Posterior vena cava (tissue), 2 donors: ENCODE results near the gene RBM45. TPM values are rescaled to one million over a fixed set of nuclear protein-coding genes. Genes with fewer than 3 reads are reported as not detected.

Experiments
- DNase-seq: peaks from one replicate; pipeline ENCODE4 v3.0.0-alpha.2; 2020; ENCODE audit warnings: low spot score
- intact Hi-C, 2 donors: fragments of 100-400 bp; cut with DNase I; formaldehyde crosslinking; loops; one replicate each; pipeline versions ENCODE4 v1.14.1 to v1.14.2; 2022 to 2023
- total RNA-seq, 2 donors: library from RNA; stranded (reverse); fragmentation: NEBNext Ultra II Directional; extraction: Animal tissue kit (Norgen Biotek cat#: 25700); gene quantifications; one replicate each; pipeline ENCODE4 v1.2.1, GENCODE V29; 2021
- donor health status: DM: yes; HTN: yes; CAD: no.
- donor health status: DM: yes; HTN: yes; CAD: no.

The RBM45 gene
- total RNA-seq, 2 donors from 2014 or later = 11.3 to 13.9 TPM

DNA sequence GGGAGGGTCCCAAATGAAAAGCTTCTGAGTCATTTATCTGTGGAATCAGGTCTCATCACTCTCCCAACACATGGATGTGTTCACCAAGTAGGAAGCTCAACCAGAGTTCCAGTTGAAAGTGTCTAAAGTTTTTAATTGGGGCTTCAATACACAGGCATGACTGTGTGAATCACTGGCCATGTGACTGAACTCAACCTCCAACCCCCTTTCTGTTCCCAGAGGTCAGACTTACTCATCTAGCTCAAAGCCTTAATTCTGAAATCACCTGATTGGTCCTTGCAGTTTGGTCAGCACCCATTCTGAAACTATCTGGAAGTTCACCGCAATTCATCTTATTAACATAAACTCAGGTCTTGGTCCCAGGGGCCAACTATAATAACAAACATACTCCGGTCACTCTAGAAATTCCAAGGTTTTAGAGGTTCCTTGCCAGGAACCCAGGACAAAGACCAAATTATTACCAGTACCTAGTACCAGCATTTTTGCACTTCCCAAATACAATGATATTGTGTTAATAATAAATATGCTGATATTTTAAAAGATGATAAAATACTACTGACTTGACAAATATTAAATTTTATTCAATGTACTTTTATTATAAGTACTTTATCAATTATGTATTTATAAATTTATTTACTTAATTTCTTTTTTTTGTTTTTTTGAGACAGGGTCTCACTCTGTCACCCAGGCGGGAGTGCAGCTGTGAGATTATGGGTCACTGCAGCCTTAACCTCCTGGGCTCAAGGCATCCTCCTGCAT is 10.7 kb upstream of the RBM45 start:
- DNase-seq = no peak
- intact Hi-C loops = no loop called here

- DNase-seq = no peak
- intact Hi-C loops = no loop called here
Measured at GRCh38 chr2:178105566-178105965, 6.7 kb upstream of the RBM45 start.

GRCh38 chr2:178106053-178106452 is 6.2 kb upstream of the RBM45 start:
- intact Hi-C loops = no loop called here
- no peak for DNase-seq

- DNase-seq = no peak
- intact Hi-C loops = no loop called here
Measured at GRCh38 chr2:178108176-178108575, 4.1 kb upstream of the RBM45 start.

DNA sequence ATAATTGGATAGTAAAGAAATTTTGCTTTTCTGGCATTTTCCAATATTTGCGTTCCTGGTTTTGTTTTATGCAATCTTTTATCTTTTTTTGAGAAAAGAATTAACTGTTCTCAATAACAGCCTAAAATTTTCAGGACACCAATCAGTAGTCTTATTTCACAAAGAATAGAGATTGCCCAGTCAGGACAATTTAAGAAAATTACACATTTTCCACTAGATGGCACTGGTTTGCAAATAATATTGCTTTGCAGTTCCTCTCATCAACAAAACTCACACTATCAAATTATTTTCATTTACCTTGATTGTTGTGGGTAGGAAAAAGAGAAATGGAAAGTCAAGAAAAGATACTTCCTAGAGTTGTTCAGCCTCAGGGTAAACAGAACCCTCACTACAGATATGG is 2.4 kb upstream of the RBM45 start:
- intact Hi-C loops = loop anchor here (5.0 to 10.0 kb wide), 2 partner anchors 305 to 662 kb away; no protein-coding TSS in a partner anchor
- no peak for DNase-seq

- no peak for DNase-seq
- intact Hi-C loops = loop anchor here (5.0 to 10.0 kb wide), 2 partner anchors 304 to 662 kb away; no protein-coding TSS in a partner anchor
Measured at GRCh38 chr2:178110681-178111080, 1.6 kb upstream of the RBM45 start.

GRCh38 chr2:178111743-178112142 is 494 bp upstream of the RBM45 start:
- intact Hi-C loops = loop anchor here (5.0 to 10.0 kb wide), 2 partner anchors 303 to 661 kb away; no protein-coding TSS in a partner anchor

GRCh38 chr2:178114462-178114861 is 2.2 kb downstream of the RBM45 start:
- no peak for DNase-seq
- intact Hi-C loops = loop anchor here (5.0 to 10.0 kb wide), 2 partner anchors 300 to 658 kb away; no protein-coding TSS in a partner anchor

More at GRCh38 chr2:178111743-178112142, 494 bp upstream of the RBM45 start:
- no peak for DNase-seq

DNA sequence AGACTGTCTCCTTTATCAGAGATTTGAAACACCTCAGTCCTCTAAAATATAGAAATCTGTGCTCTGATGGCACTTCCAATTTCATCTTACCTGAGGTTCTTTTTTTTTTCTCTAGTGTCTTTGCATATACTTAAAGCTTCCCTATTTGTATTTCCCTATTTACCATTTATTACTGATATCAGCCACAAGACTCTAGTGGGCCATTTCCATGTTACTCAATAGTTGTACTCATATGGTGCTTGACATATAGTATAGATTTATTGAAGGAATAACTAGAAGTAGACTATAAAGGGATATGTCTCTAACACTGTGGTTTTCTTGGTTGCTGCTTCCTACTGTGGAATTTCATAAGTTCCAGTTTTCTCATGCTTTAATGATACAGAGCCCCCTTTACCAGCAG is 3.0 kb downstream of the RBM45 start:
- no peak for DNase-seq
- intact Hi-C loops = loop anchor here in 1 of 2 donors (10.0 kb wide), 1 partner anchor 300 kb away; no protein-coding TSS in a partner anchor

GRCh38 chr2:178117725-178118124 is 5.5 kb downstream of the RBM45 start:
- DNase-seq = no peak
- intact Hi-C loops = loop anchor here in 1 of 2 donors (10.0 kb wide), 1 partner anchor 297 kb away; no protein-coding TSS in a partner anchor

GRCh38 chr2:178119179-178119922 is 7.1 kb downstream of the RBM45 start:
- intact Hi-C loops = loop anchor here in 1 of 2 donors (10.0 kb wide), 1 partner anchor 295 kb away; no protein-coding TSS in a partner anchor
- no peak for DNase-seq

DNA sequence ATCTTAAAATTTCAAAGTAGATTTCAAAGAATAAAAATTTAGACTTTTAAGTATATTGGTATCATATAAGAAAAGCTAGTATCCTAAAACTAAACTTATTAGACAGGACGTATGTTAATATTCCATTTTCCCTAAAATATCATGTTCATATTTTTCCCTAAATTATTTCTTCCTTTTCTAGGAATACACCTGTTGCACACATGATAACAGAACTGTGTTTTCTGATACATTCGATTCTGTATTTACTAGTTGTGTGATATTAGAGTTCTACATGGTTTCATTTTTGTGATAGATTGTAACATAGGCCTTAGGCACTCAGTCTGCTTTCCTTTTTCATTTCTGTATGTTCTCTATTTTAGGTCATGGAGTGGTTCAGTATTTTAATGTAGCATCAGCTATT is 10.9 kb downstream of the RBM45 start:
- intact Hi-C loops = no loop called here

DNA sequence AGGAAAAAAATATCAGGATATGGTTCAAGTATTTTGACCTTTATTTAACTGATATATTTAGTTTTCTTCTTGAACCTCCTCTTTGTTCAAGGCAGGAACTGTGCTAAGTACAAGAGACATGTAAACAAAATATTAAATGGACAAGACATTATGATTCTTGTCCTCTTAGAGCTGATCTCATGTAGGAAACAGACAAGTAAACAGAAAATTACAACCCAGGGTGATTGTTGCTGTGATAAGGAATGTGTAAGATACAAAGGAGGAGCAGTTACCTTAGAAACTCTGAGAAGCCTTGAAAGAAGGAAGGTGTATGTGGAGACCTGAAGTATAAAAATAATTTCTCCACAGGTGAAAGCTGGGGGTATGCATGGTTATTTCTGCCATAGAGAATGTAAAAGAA is 12.9 kb downstream of the RBM45 start:
- intact Hi-C loops = no loop called here
- no peak for DNase-seq

More for the DNA sequence above, 10.9 kb downstream of the RBM45 start:
- DNase-seq = no peak

DNA sequence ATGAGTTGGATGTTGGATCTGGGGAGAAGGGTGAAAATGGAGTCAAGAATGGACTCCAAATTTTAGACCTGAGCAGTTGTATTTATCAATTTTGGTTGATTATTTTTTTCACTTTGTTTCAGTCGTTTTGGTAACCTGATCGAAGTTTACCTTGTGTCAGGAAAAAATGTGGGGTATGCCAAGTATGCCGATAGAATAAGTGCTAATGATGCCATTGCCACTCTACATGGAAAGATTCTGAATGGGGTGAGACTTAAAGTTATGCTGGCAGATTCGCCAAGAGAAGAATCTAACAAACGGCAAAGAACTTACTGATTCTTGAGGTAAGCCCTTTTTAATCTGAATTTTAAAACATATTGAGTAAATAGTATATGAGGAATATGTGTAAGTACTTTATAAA is 13.6 kb downstream of the RBM45 start:
- intact Hi-C loops = no loop called here
- DNase-seq = no peak

DNA sequence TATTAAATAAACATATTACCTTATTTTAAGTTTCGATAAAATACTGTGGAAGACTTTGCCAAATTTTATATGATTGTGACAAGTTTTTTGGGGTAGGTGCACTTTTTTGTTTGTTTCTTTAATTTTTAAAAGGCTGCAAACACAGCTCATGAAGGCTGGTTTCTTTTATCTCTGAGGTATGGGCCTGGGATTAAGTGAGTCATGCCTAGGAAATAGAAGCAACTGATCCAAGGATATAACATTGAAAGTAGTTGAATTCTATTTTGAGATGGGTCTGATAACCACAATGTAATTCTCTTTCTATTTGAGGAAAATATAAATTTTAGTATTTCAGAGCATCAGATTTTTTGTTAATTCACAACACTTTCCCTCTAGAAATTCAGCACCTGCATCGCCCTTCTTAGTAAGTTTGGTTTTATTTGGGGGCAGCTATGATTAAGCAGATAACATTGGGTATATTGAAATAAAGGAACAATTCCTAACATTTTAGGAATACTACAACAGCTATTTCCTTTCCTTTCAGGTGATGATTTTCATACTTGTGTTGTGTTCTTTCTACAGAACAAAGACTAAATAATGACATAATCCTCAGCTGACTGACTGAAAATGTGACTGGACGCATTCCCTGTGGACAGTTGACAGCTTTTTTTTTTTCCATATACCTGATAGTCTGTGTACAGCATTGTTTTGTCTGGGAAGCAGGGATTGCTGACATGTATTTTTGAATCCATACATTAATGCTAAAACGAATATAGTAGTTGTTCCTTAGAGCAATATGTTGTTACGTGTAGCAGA is 16.8 kb downstream of the RBM45 start:
- no peak for DNase-seq
- intact Hi-C loops = no loop called here

GRCh38 chr2:178136321-178137025 is 24.2 kb downstream of the RBM45 start:
- DNase-seq = no peak
- intact Hi-C loops = no loop called here

DNA sequence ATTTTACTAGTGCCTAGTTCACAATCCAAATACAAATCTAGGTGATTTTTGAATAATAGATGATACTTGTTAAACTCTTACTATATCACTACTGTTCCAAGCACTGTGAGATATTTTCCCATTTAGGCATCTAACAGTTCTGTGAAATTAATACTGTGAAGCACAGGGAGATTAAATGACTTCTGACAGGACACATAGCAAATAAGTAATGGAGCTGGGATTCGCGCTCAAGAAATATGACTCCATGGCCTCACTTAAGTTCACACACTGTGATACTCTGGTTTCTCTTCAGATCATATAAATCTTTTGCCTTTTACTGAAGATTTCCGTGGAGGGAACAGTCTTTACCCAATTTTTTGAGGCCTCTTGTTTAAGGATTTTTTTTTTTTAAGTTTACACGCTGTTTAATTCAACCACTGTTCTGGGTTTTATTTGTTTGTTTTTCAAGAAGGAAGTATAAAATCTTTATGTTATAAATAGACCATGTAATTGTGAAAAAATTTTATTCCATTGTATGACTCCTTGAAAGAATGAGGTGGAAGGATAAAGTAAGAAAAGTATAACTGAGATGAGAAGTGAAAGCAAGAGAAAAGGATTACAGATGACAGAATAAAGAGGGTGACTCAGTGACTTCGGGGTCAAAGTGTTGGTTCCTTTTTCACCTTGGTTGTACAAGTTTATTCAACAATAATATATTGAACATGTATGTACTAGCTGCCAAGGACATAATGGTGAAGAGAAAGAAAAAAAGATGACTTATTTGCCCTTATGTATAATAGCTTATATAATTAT is 30.2 kb downstream of the RBM45 start:
- intact Hi-C loops = no loop called here

DNA sequence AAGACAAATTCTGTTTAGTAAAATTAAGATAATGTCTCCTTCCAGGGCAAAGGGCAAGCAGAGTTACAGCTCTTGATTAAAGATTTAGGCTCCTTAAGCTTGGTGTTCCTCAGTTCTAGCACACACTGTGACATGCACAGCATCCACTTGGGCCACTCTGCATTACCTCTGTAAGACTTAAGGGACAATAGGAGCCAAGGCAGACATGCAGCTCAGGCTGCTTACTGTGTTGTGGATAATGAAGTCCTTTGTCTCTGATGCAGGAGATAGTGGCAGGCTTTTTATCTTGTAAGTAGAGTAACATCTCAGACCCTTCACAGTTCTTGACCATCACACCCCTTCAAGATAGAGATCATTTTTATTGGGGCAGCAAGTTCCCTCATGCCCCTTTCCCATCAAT is 31.2 kb downstream of the RBM45 start:
- DNase-seq = no peak
- intact Hi-C loops = no loop called here

More for the DNA sequence above, 30.2 kb downstream of the RBM45 start:
- DNase-seq = no peak
